Peyer's patch (tissue), 4 donors: ENCODE results near the gene BACH2. TPM values are rescaled to one million over a fixed set of nuclear protein-coding genes. Genes with fewer than 3 reads are reported as not detected.

ENCODE experiments used
- DNase-seq, 3 donors: peaks; one replicate each; pipeline ENCODE4 v3.0.0-alpha.2; 2017 to 2019
- H3K27ac ChIP-seq, 4 donors: fragments of 200-600 bp; sonication (generic); one replicate each; pipeline ENCODE4 v1.5.1; 2016 to 2019
- H3K27me3 ChIP-seq, 2 donors: fragments of 200-600 bp; sonication (generic); one replicate each; pipeline ENCODE4 v1.5.1; 2019
- H3K36me3 ChIP-seq, 3 donors: fragments of 200-600 bp; sonication (generic); one replicate each; pipeline ENCODE4 v1.5.1; 2016 to 2019
- H3K4me1 ChIP-seq, 4 donors: fragments of 200-600 bp; sonication (generic); one replicate each; pipeline ENCODE4 v1.5.1; 2016 to 2019
- H3K4me3 ChIP-seq, 4 donors: fragments of 200-600 bp; sonication (generic); 1 replicate in 3 of 4; 2 replicates in 1 of 4; pipeline ENCODE4 v1.5.1; 2016 to 2019; ENCODE audit warnings: mild to moderate bottlenecking in 1 of 4
- H3K9me3 ChIP-seq, 4 donors: fragments of 200-600 bp; sonication (generic); one replicate each; pipeline ENCODE4 v1.5.1; 2016 to 2019; ENCODE audit warnings: mild to moderate bottlenecking in 1 of 4
- POLR2A ChIP-seq, 2 donors: fragments of 450-650 bp; IDR thresholded peaks; one replicate each; pipeline ENCODE4 v1.5.1; 2017; ENCODE audit warnings: antibody characterized with exemption in 2 of 2, mild to moderate bottlenecking in 2 of 2, moderate library complexity in 2 of 2
- total RNA-seq, 4 donors: library from RNA; depleted of rRNA; stranded (reverse); fragments of >200 nt; gene quantifications; one replicate each; pipeline ENCODE4 v1.1.0, GENCODE V29; 2016
- TF ChIP-seq, protein P1 (sequence below), 6 experiments: fragments of 450-650 bp in 4 of 6; fragments of 200-600 bp in 2 of 6; sonication (generic) in 1 of 6; IDR thresholded peaks; one replicate each; pipeline ENCODE4 v1.5.1; 2017 to 2019; ENCODE audit warnings: antibody characterized with exemption in 6 of 6, mild to moderate bottlenecking in 3 of 6, moderate library complexity in 1 of 6

The BACH2 gene
- total RNA-seq, 4 donors from 2014 or later: 0.18 to 26.4 (median 8.2) TPM

GRCh38 chr6:90158936-90159335 lies 137.7 kb downstream of the BACH2 start:
- Histone ChIP-seq H3K27me3 (no peaks in the 10 kb centered on the region), H3K4me3 (no peak overlapping the region), H3K27ac (no peak overlapping the region), H3K36me3 (no peaks in the 10 kb centered on the region), H3K9me3 (no peaks in the 10 kb centered on the region), H3K4me1 (no peaks in the 10 kb centered on the region)
- TF ChIP-seq, protein P1, sequence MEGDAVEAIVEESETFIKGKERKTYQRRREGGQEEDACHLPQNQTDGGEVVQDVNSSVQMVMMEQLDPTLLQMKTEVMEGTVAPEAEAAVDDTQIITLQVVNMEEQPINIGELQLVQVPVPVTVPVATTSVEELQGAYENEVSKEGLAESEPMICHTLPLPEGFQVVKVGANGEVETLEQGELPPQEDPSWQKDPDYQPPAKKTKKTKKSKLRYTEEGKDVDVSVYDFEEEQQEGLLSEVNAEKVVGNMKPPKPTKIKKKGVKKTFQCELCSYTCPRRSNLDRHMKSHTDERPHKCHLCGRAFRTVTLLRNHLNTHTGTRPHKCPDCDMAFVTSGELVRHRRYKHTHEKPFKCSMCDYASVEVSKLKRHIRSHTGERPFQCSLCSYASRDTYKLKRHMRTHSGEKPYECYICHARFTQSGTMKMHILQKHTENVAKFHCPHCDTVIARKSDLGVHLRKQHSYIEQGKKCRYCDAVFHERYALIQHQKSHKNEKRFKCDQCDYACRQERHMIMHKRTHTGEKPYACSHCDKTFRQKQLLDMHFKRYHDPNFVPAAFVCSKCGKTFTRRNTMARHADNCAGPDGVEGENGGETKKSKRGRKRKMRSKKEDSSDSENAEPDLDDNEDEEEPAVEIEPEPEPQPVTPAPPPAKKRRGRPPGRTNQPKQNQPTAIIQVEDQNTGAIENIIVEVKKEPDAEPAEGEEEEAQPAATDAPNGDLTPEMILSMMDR (IDR thresholded peaks at IDR 0.05): no peak
- DNase-seq: no peak

GRCh38 chr6:90157441-90157840 lies 139.2 kb downstream of the BACH2 start:
- H3K4me3 ChIP-seq: no peak overlapping the region
- H3K27ac ChIP-seq: no peak overlapping the region
- no peaks in the 10 kb centered on the region for H3K9me3 ChIP-seq
- TF ChIP-seq, protein P1 (IDR thresholded peaks at IDR 0.05): no peak
- TF ChIP-seq POLR2A (IDR thresholded peaks at IDR 0.05): no peak
- DNase-seq: no peak
- no peaks in the 10 kb centered on the region for H3K36me3 ChIP-seq
- H3K4me1 ChIP-seq: no peaks in the 10 kb centered on the region
- no peaks in the 10 kb centered on the region for H3K27me3 ChIP-seq

DNA sequence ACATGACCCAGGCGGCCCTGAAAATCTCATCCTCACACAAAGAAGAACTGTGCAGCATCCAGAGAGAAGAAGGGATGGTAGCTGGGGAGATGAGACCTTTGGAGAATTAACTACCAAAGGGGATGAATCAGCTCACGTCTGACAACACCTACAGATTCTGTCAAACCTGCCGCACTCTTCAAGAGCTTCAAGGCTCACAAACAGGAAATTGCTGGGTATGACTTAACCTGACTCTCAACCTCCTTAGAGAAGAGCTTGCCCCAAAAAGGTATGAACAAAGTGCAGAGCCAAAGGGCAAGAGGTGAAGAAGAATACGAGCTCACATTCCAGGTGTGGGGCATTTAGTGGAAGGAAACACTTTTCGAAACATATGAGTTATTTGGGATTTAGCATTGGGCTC lies 139.8 kb downstream of the BACH2 start:
- Histone ChIP-seq H3K27me3 (no peaks in the 10 kb centered on the region), H3K9me3 (no peaks in the 10 kb centered on the region), H3K27ac (no peak overlapping the region), H3K4me3 (no peak overlapping the region), H3K4me1 (no peaks in the 10 kb centered on the region), H3K36me3 (no peaks in the 10 kb centered on the region)
- no peak for DNase-seq
- no peak for TF ChIP-seq POLR2A (IDR thresholded peaks at IDR 0.05)
- TF ChIP-seq, protein P1 (IDR thresholded peaks at IDR 0.05): no peak

DNA sequence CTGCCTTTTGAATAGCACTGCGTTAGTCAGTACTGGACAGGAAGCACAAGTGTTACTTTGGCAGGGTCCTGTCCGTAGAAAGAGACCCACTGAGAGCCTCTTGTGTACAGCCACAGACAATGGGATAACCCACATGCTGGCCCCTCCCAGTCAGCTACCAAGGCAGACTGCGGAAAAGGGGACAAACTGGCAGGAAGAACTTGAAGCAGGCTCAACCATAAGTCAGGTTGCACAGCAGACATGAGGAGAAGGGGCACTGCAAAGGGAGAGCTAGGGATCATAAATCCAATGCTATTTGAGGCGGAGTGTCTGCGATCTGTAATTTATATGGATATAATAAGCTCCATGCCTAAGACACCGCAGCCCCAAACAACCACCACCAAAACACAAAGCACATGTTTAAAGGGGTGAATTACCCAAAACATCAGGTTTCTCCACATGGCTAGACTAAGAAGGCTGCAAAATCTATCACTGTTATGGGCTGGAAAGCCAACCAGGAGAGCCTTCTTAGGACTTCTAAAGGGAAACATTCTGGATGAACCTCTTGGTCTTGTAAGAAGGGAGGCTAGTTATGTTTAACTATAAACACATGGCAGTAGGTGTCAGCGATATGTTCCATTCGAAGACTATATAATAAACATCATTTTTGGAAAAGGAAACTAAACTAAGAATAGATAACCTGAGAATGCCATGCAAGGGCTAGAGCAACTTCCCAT lies 141.7 kb downstream of the BACH2 start:
- H3K9me3 ChIP-seq: no peaks in the 10 kb centered on the region
- TF ChIP-seq POLR2A (IDR thresholded peaks at IDR 0.05): no peak
- H3K4me3 ChIP-seq: no peak overlapping the region
- H3K4me1 ChIP-seq: no peaks in the 10 kb centered on the region
- DNase-seq: no peak
- H3K36me3 ChIP-seq: no peaks in the 10 kb centered on the region
- H3K27ac ChIP-seq: no peak overlapping the region
- no peaks in the 10 kb centered on the region for H3K27me3 ChIP-seq

DNA sequence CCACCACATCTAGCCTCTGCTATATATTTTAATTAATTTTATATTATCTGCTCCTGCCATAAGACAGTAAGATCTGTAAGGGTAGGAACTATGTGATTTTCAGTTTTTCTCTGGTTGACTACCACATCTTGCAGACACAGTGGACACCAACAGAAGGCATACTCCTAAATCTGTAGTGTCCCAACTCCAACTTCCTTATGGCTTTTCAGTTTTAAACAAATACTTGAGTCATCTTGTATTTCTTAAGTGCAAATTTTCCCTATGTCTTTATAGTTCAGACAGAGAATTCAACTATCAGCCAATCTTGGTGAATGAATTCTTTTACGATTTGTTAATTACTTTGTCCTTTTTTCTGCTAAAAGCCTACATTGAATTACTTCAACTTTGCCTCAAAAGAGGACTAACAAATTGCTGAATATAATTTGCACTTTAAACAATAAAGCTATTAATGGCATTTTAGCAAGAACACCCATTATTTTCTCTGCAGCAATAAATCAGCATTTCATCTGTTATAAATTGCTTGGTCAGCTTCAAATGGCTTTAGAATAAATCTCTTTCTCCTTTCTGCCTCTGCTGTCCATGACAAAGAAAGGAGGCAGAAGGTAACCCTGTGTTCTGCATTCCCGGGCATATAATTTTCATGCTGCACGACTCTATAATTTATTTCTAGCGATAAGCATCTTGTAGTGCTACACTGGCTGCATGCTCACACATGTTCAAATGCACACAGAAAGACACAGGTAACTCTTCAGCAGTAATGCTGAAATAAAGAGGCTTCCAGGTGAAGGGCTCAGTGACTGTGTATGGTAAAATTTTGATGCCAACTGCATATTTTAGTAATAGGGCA lies 144.8 kb downstream of the BACH2 start:
- Histone ChIP-seq H3K4me3 (no peak overlapping the region), H3K9me3 (no peaks in the 10 kb centered on the region), H3K27me3 (no peaks in the 10 kb centered on the region), H3K27ac (no peak overlapping the region), H3K36me3 (no peaks in the 10 kb centered on the region), H3K4me1 (no peaks in the 10 kb centered on the region)
- DNase-seq: no peak
- TF ChIP-seq, protein P1 (IDR thresholded peaks at IDR 0.05): no peak

GRCh38 chr6:90149280-90149679 lies 147.4 kb downstream of the BACH2 start:
- no peak overlapping the region for H3K27ac ChIP-seq
- DNase-seq: no peak
- H3K36me3 ChIP-seq: no peaks in the 10 kb centered on the region
- H3K4me1 ChIP-seq: no peaks in the 10 kb centered on the region
- H3K27me3 ChIP-seq: no peaks in the 10 kb centered on the region
- H3K4me3 ChIP-seq: no peak overlapping the region
- H3K9me3 ChIP-seq: no peaks in the 10 kb centered on the region
- TF ChIP-seq POLR2A (IDR thresholded peaks at IDR 0.05): no peak
- TF ChIP-seq, protein P1 (IDR thresholded peaks at IDR 0.05): no peak
